Neuronal stem cell (in vitro differentiated cells): ENCODE results near the gene SMPD3.

Experiments
- DNase-seq: peaks from one replicate; pipeline ENCODE4 v3.0.0-alpha.2; 2013; ENCODE audit warnings: low spot score
- H2AFZ ChIP-seq: one replicate; pipeline ENCODE4 v1.6.1; 2013; ENCODE audit warnings: mild to moderate bottlenecking, low read length, inconsistent platforms
- H2AK5ac ChIP-seq: 2 replicates; pipeline ENCODE4 v1.6.1; 2013; ENCODE audit warnings: low read depth, mild to moderate bottlenecking, inconsistent platforms, low read length, moderate library complexity, mixed read lengths
- H2BK120ac ChIP-seq: 2 replicates; pipeline ENCODE4 v1.6.1; 2013; ENCODE audit warnings: low read depth, mild to moderate bottlenecking, inconsistent platforms, low read length, moderate library complexity, mixed read lengths
- H2BK12ac ChIP-seq: one replicate; pipeline ENCODE4 v1.6.1; 2013; ENCODE audit warnings: low read length, inconsistent platforms
- H2BK15ac ChIP-seq: 2 replicates; pipeline ENCODE4 v1.6.1; 2013; ENCODE audit warnings: mild to moderate bottlenecking, low read length, inconsistent platforms, mixed read lengths
- H2BK5ac ChIP-seq: one replicate; pipeline ENCODE4 v1.6.1; 2013; ENCODE audit warnings: inconsistent platforms, mild to moderate bottlenecking, low read length, moderate library complexity
- H3K14ac ChIP-seq: one replicate; pipeline ENCODE4 v1.6.1; 2013; ENCODE audit warnings: low read length, inconsistent platforms
- H3K18ac ChIP-seq: 2 replicates; pipeline ENCODE4 v1.6.1; 2013; ENCODE audit warnings: low read length, inconsistent platforms
- H3K23ac ChIP-seq: 2 replicates; pipeline ENCODE4 v1.6.1; 2013; ENCODE audit warnings: low read depth, mild to moderate bottlenecking, mixed read lengths, low read length, inconsistent platforms; ENCODE audit not compliant: poor library complexity
- H3K27ac ChIP-seq: replicated peaks from 3 replicates; pipeline ENCODE4 v1.5.1; 2013; ENCODE audit warnings: low read length, inconsistent platforms
- H3K27me3 ChIP-seq, 3 experiments: 2 replicates each; pipeline ENCODE4 v1.6.1; 2013; ENCODE audit warnings: low read length in 3 of 3, mild to moderate bottlenecking in 2 of 3, inconsistent platforms in 1 of 3, low read depth in 1 of 3, mixed read lengths in 1 of 3, moderate library complexity in 1 of 3; ENCODE audit not compliant: control insufficient read depth in 3 of 3, insufficient read depth in 3 of 3
- H3K36me3 ChIP-seq, 2 donors: replicated peaks in 1 of 2; 2 replicates each; pipeline ENCODE4 v1.6.1; 2013; ENCODE audit warnings: low read length in 2 of 2; ENCODE audit not compliant: control insufficient read depth in 2 of 2, insufficient read depth in 2 of 2
- H3K4ac ChIP-seq: 2 replicates; pipeline ENCODE4 v1.6.1; 2013; ENCODE audit warnings: inconsistent platforms, mild to moderate bottlenecking, low read length, moderate library complexity
- H3K4me1 ChIP-seq, 2 donors: 1 replicate in 1 of 2; 2 replicates in 1 of 2; pipeline ENCODE4 v1.6.1; 2013; ENCODE audit warnings: low read length in 2 of 2, low read depth in 1 of 2; ENCODE audit not compliant: control insufficient read depth in 2 of 2, insufficient read depth in 1 of 2
- H3K4me2 ChIP-seq: one replicate; pipeline ENCODE4 v1.6.1; 2013; ENCODE audit warnings: mild to moderate bottlenecking, low read length, inconsistent platforms; ENCODE audit not compliant: insufficient read depth, poor library complexity, severe bottlenecking
- H3K4me3 ChIP-seq, 2 donors: 2 replicates each; pipeline ENCODE4 v1.5.1; 2013; ENCODE audit warnings: low read length in 2 of 2, mild to moderate bottlenecking in 2 of 2, inconsistent platforms in 1 of 2, moderate library complexity in 1 of 2
- H3K79me1 ChIP-seq: one replicate; pipeline ENCODE4 v1.6.1; 2013; ENCODE audit warnings: low read depth, mild to moderate bottlenecking, inconsistent platforms, low read length, moderate library complexity
- H3K9ac ChIP-seq: one replicate; pipeline ENCODE4 v1.6.1; 2013; ENCODE audit warnings: mild to moderate bottlenecking, low read depth, low read length, inconsistent platforms; ENCODE audit not compliant: poor library complexity
- H3K9me3 ChIP-seq, 2 donors: replicated peaks in 1 of 2; 2 replicates each; pipeline versions ENCODE3 to v1.6.1; 2013; ENCODE audit warnings: low read length in 2 of 2, mild to moderate bottlenecking in 2 of 2, inconsistent platforms in 1 of 2, low read depth in 1 of 2, mixed read lengths in 1 of 2, moderate library complexity in 1 of 2; ENCODE audit not compliant: control insufficient read depth in 2 of 2, insufficient read depth in 1 of 2
- H4K8ac ChIP-seq: one replicate; pipeline ENCODE4 v1.6.1; 2013; ENCODE audit warnings: low read depth, mild to moderate bottlenecking, inconsistent platforms, low read length, moderate library complexity
- H4K91ac ChIP-seq: one replicate; pipeline ENCODE4 v1.6.1; 2013; ENCODE audit warnings: low read length, low read depth, mild to moderate bottlenecking, inconsistent platforms; ENCODE audit not compliant: poor library complexity
- WGBS, 2 donors: extraction: QIAGEN DNeasy Blood & Tissue Kit; methylation state at CpG; one replicate each; pipeline ENCODE4 v1.1.7; 2013; ENCODE audit warnings: missing lambda C conversion rate in 2 of 2, mixed read lengths in 1 of 2; ENCODE audit not compliant: insufficient read length in 2 of 2, insufficient replicate concordance in 1 of 2; ENCODE audit errors: extremely low coverage in 2 of 2; 5-methylcytosine and 5-hydroxymethylcytosine counted together

Gene SMPD3

GRCh38 chr16:68400924-68401460 lies 47.3 kb downstream of the SMPD3 start:
- H4K8ac ChIP-seq, result no peak overlapping the region
- no peak overlapping the region for H4K91ac ChIP-seq
- H3K4me3 ChIP-seq, result no peak overlapping the region
- no peak overlapping the region for H2AK5ac ChIP-seq
- H2AFZ ChIP-seq, result no peak overlapping the region
- H3K36me3 ChIP-seq, result no peaks in the 10 kb centered on the region
- no peak for DNase-seq
- no peak overlapping the region for H2BK15ac ChIP-seq
- no peak overlapping the region for H3K27ac ChIP-seq
- no peak overlapping the region for H2BK5ac ChIP-seq
- H2BK12ac ChIP-seq, result no peak overlapping the region
- no peak overlapping the region for H3K14ac ChIP-seq
- no peak overlapping the region for H3K23ac ChIP-seq
- no peak overlapping the region for H3K9ac ChIP-seq
- H2BK120ac ChIP-seq, result no peak overlapping the region
- H3K4me1 ChIP-seq, result peaks cover 0 to 3% of the 10 kb centered on the region in 2 donors
- H3K79me1 ChIP-seq, result no peaks in the 10 kb centered on the region
- peaks cover 0 to 23% (median 0%) of the 10 kb centered on the region in 3 experiments for H3K27me3 ChIP-seq
- H3K9me3 ChIP-seq, result no peaks in the 10 kb centered on the region
- H3K4me2 ChIP-seq, result no peak overlapping the region
- WGBS, 2 donors, result no CpG with 5 or more reads among the region's 5 CpGs
- no peak overlapping the region for H3K18ac ChIP-seq
- no peak overlapping the region for H3K4ac ChIP-seq

GRCh38 chr16:68400083-68400923 lies 48.0 kb downstream of the SMPD3 start:
- no CpG with 5 or more reads among the region's 5 CpGs for WGBS, 2 donors
- Histone ChIP-seq H3K4me2 (no peak overlapping the region), H3K9me3 (no peaks in the 10 kb centered on the region), H3K27ac (no peak overlapping the region), H2BK120ac (no peak overlapping the region), H2AK5ac (no peak overlapping the region), H2BK5ac (no peak overlapping the region), H3K79me1 (no peaks in the 10 kb centered on the region), H3K14ac (no peak overlapping the region), H2AFZ (no peak overlapping the region), H3K4me1 (peaks cover 0 to 3% of the 10 kb centered on the region in 2 donors), H3K4me3 (no peak overlapping the region), H4K8ac (no peak overlapping the region), H3K4ac (no peak overlapping the region), H3K9ac (no peak overlapping the region), H2BK12ac (no peak overlapping the region), H2BK15ac (no peak overlapping the region), H3K36me3 (no peaks in the 10 kb centered on the region), H4K91ac (no peak overlapping the region), H3K27me3 (peaks cover 0 to 22% (median 0%) of the 10 kb centered on the region in 3 experiments), H3K18ac (no peak overlapping the region), H3K23ac (no peak overlapping the region)
- DNase-seq, result no peak

- H3K27me3 ChIP-seq, result peaks cover 0 to 22% (median 0%) of the 10 kb centered on the region in 3 experiments
- no peak for DNase-seq
- no CpG with 5 or more reads among the region's 3 CpGs for WGBS, 2 donors
Measured at GRCh38 chr16:68399456-68399855, 48.9 kb downstream of the SMPD3 start.

GRCh38 chr16:68397710-68398201 lies 50.6 kb downstream of the SMPD3 start:
- Histone ChIP-seq H3K14ac (no peak overlapping the region), H3K4me2 (no peak overlapping the region), H2AFZ (no peak overlapping the region), H3K9me3 (no peaks in the 10 kb centered on the region), H4K8ac (no peak overlapping the region), H3K79me1 (no peaks in the 10 kb centered on the region), H3K9ac (no peak overlapping the region), H2BK15ac (no peak overlapping the region), H2BK120ac (peak overlapping the region; percentile 19), H3K4me3 (no peak overlapping the region), H4K91ac (no peak overlapping the region), H2BK12ac (no peak overlapping the region), H3K36me3 (no peaks in the 10 kb centered on the region), H3K18ac (no peak overlapping the region), H3K27ac (no peak overlapping the region), H3K23ac (no peak overlapping the region), H3K4ac (no peak overlapping the region), H3K4me1 (no peaks in the 10 kb centered on the region), H2BK5ac (no peak overlapping the region), H3K27me3 (peaks cover 0 to 22% (median 0%) of the 10 kb centered on the region in 3 experiments), H2AK5ac (peak overlapping the region; percentile 8)
- no peak for DNase-seq
- WGBS, 2 donors, result no CpG with 5 or more reads among the region's 6 CpGs

More at GRCh38 chr16:68399456-68399855, 48.9 kb downstream of the SMPD3 start:
- Histone ChIP-seq H3K9ac (no peak overlapping the region), H3K9me3 (no peaks in the 10 kb centered on the region), H2BK15ac (no peak overlapping the region), H3K27ac (no peak overlapping the region), H3K4ac (no peak overlapping the region), H2BK12ac (no peak overlapping the region), H3K4me1 (peaks cover 0 to 3% of the 10 kb centered on the region in 2 donors), H3K4me3 (peak overlapping the region in 1 of 2 donors; percentile 34), H3K23ac (no peak overlapping the region), H2AK5ac (no peak overlapping the region), H3K18ac (no peak overlapping the region), H4K8ac (no peak overlapping the region), H3K79me1 (no peaks in the 10 kb centered on the region), H2BK5ac (no peak overlapping the region), H2BK120ac (no peak overlapping the region), H3K4me2 (no peak overlapping the region), H3K14ac (no peak overlapping the region), H3K36me3 (no peaks in the 10 kb centered on the region), H2AFZ (no peak overlapping the region), H4K91ac (no peak overlapping the region)
